ENCODE results near the gene FMN1.

Gene FMN1

GRCh38 chr15:32803631-32804030 is 390.9 kb downstream of the FMN1 start:
- Histone ChIP-seq H3K4me3 (ENCODE audit: low read depth, low read length) (no peak overlapping the region), H3K36me3 (replicated peaks) (peaks cover 5% of the 10 kb centered on the region), H3K27ac (no peak overlapping the region), H3K27me3 (replicated peaks) (no peaks in the 10 kb centered on the region)
- in situ Hi-C loops (cut with HindIII; ENCODE audit: low pct_ligation_motif_present, low sequenced_read_pairs) = loop anchor here (25.0 kb wide), 1 partner anchor 141 kb away; no protein-coding TSS in a partner anchor
- no peak for DNase-seq
- TF ChIP-seq, protein P1, sequence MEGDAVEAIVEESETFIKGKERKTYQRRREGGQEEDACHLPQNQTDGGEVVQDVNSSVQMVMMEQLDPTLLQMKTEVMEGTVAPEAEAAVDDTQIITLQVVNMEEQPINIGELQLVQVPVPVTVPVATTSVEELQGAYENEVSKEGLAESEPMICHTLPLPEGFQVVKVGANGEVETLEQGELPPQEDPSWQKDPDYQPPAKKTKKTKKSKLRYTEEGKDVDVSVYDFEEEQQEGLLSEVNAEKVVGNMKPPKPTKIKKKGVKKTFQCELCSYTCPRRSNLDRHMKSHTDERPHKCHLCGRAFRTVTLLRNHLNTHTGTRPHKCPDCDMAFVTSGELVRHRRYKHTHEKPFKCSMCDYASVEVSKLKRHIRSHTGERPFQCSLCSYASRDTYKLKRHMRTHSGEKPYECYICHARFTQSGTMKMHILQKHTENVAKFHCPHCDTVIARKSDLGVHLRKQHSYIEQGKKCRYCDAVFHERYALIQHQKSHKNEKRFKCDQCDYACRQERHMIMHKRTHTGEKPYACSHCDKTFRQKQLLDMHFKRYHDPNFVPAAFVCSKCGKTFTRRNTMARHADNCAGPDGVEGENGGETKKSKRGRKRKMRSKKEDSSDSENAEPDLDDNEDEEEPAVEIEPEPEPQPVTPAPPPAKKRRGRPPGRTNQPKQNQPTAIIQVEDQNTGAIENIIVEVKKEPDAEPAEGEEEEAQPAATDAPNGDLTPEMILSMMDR (IDR thresholded peaks at IDR 0.05; ENCODE audit: low read depth, low read length, missing control alignments) = no peak

DNA sequence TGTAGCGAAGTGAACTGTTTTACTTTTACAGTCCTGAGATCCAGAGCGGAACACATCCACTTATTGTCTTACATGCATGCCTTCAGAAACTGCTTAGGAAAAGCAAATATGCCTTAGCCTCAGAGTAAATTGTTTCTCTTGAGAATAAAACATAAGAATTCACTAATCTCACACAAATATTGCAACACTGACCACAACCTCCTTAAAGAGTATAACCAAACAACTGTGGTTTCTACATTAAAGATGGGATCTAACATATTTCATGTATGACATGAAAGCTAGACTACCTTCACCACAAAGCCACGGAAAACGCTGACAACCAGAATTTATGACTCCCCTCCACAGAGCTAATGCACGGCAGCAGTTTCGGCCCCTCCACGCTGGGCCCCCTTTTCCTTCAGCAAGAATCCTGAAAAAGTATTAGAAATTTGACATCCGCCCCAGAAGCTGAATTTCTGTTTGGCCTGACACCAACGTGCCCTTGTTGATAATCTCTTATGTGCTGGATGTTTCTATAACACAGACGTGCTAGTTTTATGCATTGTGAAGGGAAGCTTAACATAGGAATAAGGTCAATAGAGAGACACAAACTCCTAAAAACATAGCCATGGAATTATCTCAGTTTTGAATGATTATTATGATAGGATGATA is 392.1 kb downstream of the FMN1 start:
- Histone ChIP-seq H3K27ac (peak overlapping the region; percentile 61), H3K27me3 (replicated peaks) (no peaks in the 10 kb centered on the region), H3K4me3 (ENCODE audit: low read depth, low read length) (no peak overlapping the region), H3K36me3 (replicated peaks) (peaks cover 5% of the 10 kb centered on the region)
- in situ Hi-C loops (cut with HindIII; ENCODE audit: low pct_ligation_motif_present, low sequenced_read_pairs) = loop anchor here (25.0 kb wide), 1 partner anchor 140 kb away; no protein-coding TSS in a partner anchor
- TF ChIP-seq, protein P1 (IDR thresholded peaks at IDR 0.05; ENCODE audit: low read depth, low read length, missing control alignments) = no peak
- peak; percentile 80 for DNase-seq

GRCh38 chr15:32799936-32800535 is 394.5 kb downstream of the FMN1 start:
- Histone ChIP-seq H3K27ac (no peak overlapping the region), H3K36me3 (replicated peaks) (peaks cover 5% of the 10 kb centered on the region), H3K4me3 (ENCODE audit: low read depth, low read length) (no peak overlapping the region), H3K27me3 (replicated peaks) (no peaks in the 10 kb centered on the region)
- TF ChIP-seq, protein P1 (IDR thresholded peaks at IDR 0.05; ENCODE audit: low read depth, low read length, missing control alignments) = no peak
- in situ Hi-C loops (cut with HindIII; ENCODE audit: low pct_ligation_motif_present, low sequenced_read_pairs) = loop anchor here (25.0 kb wide), 1 partner anchor 138 kb away; no protein-coding TSS in a partner anchor
- DNase-seq = no peak

DNA sequence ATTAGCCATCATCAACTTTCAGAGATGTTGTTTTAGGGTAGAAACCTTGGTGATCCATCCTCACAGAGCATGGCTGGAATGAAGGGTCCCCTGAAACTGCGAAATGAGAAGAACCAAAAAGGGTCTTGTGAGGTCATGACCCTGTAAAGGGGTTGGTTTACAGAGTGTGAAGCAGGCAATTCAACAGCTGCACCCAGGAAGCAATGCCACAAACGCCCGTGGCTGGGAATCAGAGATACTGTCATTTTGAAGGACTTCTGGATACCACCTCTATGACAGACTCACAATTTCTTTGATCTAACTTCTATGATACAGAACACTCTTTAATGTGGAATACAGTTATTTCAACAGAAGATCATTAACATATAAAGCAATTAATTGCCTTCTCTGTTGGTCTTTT is 397.7 kb downstream of the FMN1 start:
- TF ChIP-seq, protein P1 (IDR thresholded peaks at IDR 0.05; ENCODE audit: low read depth, low read length, missing control alignments) = no peak
- Histone ChIP-seq H3K27ac (no peak overlapping the region), H3K4me3 (ENCODE audit: low read depth, low read length) (no peak overlapping the region), H3K36me3 (replicated peaks) (no peaks in the 10 kb centered on the region), H3K27me3 (replicated peaks) (no peaks in the 10 kb centered on the region)
- in situ Hi-C loops (cut with HindIII; ENCODE audit: low pct_ligation_motif_present, low sequenced_read_pairs) = no loop called here
- DNase-seq = no peak

DNA sequence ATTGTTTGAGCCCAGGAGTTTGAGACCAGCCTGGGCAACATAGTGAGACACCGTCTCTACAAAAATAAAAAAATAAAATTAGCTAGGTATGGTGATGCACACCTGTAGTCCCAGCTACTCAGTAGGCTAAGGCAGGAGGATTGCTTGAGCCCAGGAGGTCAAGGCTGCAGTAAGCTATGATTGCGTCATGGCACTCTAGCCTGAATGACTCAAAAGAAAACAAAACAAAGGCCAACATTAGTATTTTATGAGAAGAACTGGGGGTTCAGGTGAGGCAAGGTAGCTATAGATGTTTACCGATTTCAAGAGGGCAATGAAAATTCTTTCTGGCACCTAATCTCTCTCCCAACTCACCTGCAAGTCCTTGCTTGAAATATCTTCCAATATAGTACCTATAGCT is 399.5 kb downstream of the FMN1 start:
- H3K4me3 ChIP-seq (ENCODE audit: low read depth, low read length) = no peak overlapping the region
- TF ChIP-seq, protein P1 (IDR thresholded peaks at IDR 0.05; ENCODE audit: low read depth, low read length, missing control alignments) = no peak
- no peaks in the 10 kb centered on the region for H3K36me3 ChIP-seq (replicated peaks)
- H3K27me3 ChIP-seq (replicated peaks) = no peaks in the 10 kb centered on the region
- in situ Hi-C loops (cut with HindIII; ENCODE audit: low pct_ligation_motif_present, low sequenced_read_pairs) = no loop called here
- H3K27ac ChIP-seq = no peak overlapping the region
- no peak for DNase-seq

All from brain microvascular endothelial cell (primary cell).